Measurements from ENCODE around the gene EDEM1. TPM values are rescaled to one million over a fixed set of nuclear protein-coding genes. Genes with fewer than 3 reads are reported as not detected.

The EDEM1 gene
- total RNA-seq, 2 experiments from 2014 or later = 137 to 138 TPM

DNA sequence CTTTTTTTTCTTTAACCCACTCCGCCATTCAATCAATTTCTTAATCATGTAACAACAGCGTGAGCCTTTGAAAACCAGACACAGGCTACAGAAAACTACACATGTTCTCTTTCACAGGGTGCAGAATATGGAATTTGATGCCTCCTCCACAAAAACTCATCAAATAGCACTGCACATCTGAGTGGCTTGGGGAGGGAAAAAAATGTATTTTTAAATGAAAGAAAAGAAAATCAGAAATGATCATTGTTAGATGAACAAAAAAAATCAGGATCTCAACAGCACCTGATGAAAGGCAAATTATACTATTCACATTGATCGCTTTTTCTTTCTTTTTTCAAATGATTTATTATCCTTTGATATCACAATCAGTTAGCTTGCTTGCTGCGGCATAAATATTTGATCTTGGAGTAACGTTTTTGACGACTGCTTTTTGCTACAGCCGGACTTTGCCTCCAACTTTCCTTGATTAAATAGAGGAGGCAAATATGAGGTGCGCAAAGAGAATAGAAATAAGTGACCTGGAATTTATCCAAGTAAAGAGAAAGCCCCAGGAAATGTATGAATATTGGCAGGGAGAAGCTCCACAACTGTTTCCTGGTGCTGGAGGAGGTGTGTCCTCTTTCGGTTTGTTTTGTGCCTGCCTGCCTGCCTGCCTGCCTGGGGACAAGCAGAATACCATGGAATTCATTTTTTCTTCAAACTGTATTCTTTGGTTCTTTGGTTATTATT, 63.1 kb downstream of the EDEM1 start:
- Mint-ChIP-seq H3K4me1 (ENCODE audit: low read depth) (peaks cover 3% of the 10 kb centered on the region), H3K27me3 (ENCODE audit: low read depth) (no peaks in the 10 kb centered on the region), H3K4me3 (no peak overlapping the region), H3K36me3 (ENCODE audit: low read depth) (no peaks in the 10 kb centered on the region), H3K27ac (no peak overlapping the region), H3K9me3 (no peaks in the 10 kb centered on the region)
- intact Hi-C loops (cut with micrococcal nuclease) = no loop called here
- no peak for DNase-seq
- CTCF ChIA-PET = no interaction called here

DNA sequence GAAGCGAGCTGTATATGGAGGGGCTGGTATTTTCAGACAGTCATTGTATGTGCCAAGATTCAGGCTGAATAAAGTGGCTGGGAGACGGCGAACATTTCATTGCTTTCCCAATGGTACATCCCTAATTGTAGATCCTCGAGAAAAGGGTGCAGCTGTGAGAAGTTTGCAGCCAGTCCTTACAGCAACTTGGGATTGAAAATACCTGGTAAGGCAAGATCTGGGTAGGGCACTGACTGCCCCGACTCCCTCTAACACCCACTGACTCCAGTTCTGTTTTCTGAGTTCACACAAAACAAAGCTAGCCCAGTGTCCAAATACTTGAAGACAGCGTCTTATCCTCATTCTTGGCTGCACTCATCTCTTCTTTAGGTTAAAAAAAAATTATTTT, 63.7 kb downstream of the EDEM1 start:
- H3K27ac Mint-ChIP-seq = no peak overlapping the region
- no peak for DNase-seq
- no peaks in the 10 kb centered on the region for H3K36me3 Mint-ChIP-seq (ENCODE audit: low read depth)
- H3K9me3 Mint-ChIP-seq = no peaks in the 10 kb centered on the region
- CTCF ChIA-PET = no interaction called here
- H3K27me3 Mint-ChIP-seq (ENCODE audit: low read depth) = no peaks in the 10 kb centered on the region
- H3K4me1 Mint-ChIP-seq (ENCODE audit: low read depth) = peaks cover 4% of the 10 kb centered on the region
- no peak overlapping the region for H3K4me3 Mint-ChIP-seq
- intact Hi-C loops (cut with micrococcal nuclease) = no loop called here

GRCh38 chr3:5252131-5252530, 64.6 kb downstream of the EDEM1 start:
- H3K27ac Mint-ChIP-seq = no peak overlapping the region
- no peaks in the 10 kb centered on the region for H3K9me3 Mint-ChIP-seq
- H3K4me1 Mint-ChIP-seq (ENCODE audit: low read depth) = peaks cover 3% of the 10 kb centered on the region
- CTCF ChIA-PET = no interaction called here
- no peaks in the 10 kb centered on the region for H3K36me3 Mint-ChIP-seq (ENCODE audit: low read depth)
- DNase-seq = no peak
- no peak overlapping the region for H3K4me3 Mint-ChIP-seq
- intact Hi-C loops (cut with micrococcal nuclease) = no loop called here
- no peaks in the 10 kb centered on the region for H3K27me3 Mint-ChIP-seq (ENCODE audit: low read depth)

GRCh38 chr3:5254281-5255048, 67.0 kb downstream of the EDEM1 start:
- no peaks in the 10 kb centered on the region for H3K27me3 Mint-ChIP-seq (ENCODE audit: low read depth)
- H3K36me3 Mint-ChIP-seq (ENCODE audit: low read depth) = no peaks in the 10 kb centered on the region
- H3K9me3 Mint-ChIP-seq = no peaks in the 10 kb centered on the region
- CTCF ChIA-PET = interaction anchor here (0.5 kb wide), 1 partner anchor 171 kb away, joined by 3 read pairs; no protein-coding TSS in a partner anchor
- intact Hi-C loops (cut with micrococcal nuclease) = no loop called here
- H3K27ac Mint-ChIP-seq = no peak overlapping the region
- H3K4me3 Mint-ChIP-seq = no peak overlapping the region
- no peak for DNase-seq
- peaks cover 3% of the 10 kb centered on the region for H3K4me1 Mint-ChIP-seq (ENCODE audit: low read depth)

DNA sequence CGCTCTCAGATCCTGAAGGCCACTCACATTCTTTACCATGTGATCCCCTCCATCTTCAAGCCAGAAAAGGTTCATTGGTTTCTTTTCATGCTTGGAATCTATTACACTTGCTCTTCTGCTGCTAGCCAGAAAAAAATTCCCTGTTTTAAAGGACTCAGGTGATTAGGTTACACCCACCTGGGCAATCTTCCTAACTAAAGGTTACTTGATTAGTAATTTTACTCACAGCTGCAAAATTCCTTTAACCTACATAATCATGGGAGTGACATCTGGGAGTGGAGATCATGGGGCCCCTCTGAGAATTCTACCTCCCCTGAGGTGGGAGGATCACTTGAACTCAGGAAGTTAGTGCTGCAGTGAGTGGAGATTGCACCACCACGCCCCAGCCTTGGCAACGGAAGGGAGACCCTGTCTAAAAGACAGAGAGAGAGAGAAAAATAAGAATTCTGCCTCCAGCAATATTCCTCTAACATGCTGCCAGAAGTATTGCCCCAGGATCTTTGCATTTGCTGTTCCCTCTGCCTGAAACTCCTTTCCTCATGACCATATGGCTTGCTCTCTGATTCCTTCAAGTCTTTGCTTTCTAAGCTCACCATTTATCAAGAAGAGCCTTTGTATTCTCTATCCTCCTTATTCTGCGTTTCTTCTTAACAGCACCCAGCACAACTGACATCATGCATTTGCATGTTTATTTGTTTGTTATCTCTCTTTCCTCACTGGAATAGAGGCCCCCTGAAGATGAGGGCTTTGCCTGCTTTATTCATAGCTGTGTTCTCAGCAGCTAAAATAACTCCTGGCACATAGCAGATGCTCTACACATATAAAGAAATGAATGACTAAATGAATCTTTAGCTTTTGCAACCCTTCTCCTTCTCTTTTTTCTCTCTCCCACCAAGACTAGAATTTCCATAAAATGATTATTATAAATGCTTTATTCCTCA, 68.2 kb downstream of the EDEM1 start:
- CTCF ChIA-PET = interaction anchor here (1.2 kb wide), 1 partner anchor 99 kb away, joined by 3 read pairs; no protein-coding TSS in a partner anchor
- H3K4me3 Mint-ChIP-seq = no peak overlapping the region
- intact Hi-C loops (cut with micrococcal nuclease) = no loop called here
- H3K27ac Mint-ChIP-seq = no peak overlapping the region
- no peak for DNase-seq
- no peaks in the 10 kb centered on the region for H3K36me3 Mint-ChIP-seq (ENCODE audit: low read depth)
- no peaks in the 10 kb centered on the region for H3K27me3 Mint-ChIP-seq (ENCODE audit: low read depth)
- peaks cover 8% of the 10 kb centered on the region for H3K4me1 Mint-ChIP-seq (ENCODE audit: low read depth)
- H3K9me3 Mint-ChIP-seq = no peaks in the 10 kb centered on the region

DNA sequence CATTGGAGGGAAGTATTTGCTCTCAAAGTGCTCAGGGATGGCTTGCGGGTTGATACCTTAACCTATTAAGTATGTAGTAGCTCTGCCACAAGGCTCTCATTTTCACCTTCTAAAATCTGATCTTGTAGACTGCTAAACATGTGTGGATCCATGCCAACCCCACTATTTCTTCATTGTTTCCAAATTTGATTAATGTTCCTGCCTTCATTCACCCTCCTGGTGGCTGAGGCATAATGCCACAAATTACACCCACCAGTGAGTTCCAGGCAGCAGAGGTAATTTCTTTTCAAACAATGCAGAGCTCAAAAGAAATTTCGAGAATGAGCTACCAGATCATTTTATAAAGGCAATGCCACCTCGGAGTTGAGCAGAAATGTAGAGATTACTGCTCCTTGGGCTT, 71.0 kb downstream of the EDEM1 start:
- no peak overlapping the region for H3K27ac Mint-ChIP-seq
- CTCF ChIA-PET = interaction anchor here (0.8 kb wide), 1 partner anchor 19 kb away, joined by 3 read pairs; no protein-coding TSS in a partner anchor
- H3K4me1 Mint-ChIP-seq (ENCODE audit: low read depth) = peaks cover 15% of the 10 kb centered on the region
- H3K9me3 Mint-ChIP-seq = no peaks in the 10 kb centered on the region
- no peak for DNase-seq
- intact Hi-C loops (cut with micrococcal nuclease) = no loop called here
- H3K27me3 Mint-ChIP-seq (ENCODE audit: low read depth) = no peaks in the 10 kb centered on the region
- H3K36me3 Mint-ChIP-seq (ENCODE audit: low read depth) = no peaks in the 10 kb centered on the region
- no peak overlapping the region for H3K4me3 Mint-ChIP-seq

GRCh38 chr3:5260992-5261501, 73.5 kb downstream of the EDEM1 start:
- H3K27ac Mint-ChIP-seq = no peak overlapping the region

GRCh38 chr3:5262507-5262906, 75.0 kb downstream of the EDEM1 start:
- no peak for DNase-seq
- Mint-ChIP-seq H3K9me3 (no peaks in the 10 kb centered on the region), H3K27ac (no peak overlapping the region), H3K4me1 (ENCODE audit: low read depth) (peaks cover 12% of the 10 kb centered on the region), H3K4me3 (no peak overlapping the region), H3K36me3 (ENCODE audit: low read depth) (no peaks in the 10 kb centered on the region), H3K27me3 (ENCODE audit: low read depth) (no peaks in the 10 kb centered on the region)
- intact Hi-C loops (cut with micrococcal nuclease) = no loop called here
- CTCF ChIA-PET = no interaction called here

More at GRCh38 chr3:5260992-5261501, 73.5 kb downstream of the EDEM1 start:
- CTCF ChIA-PET = no interaction called here
- intact Hi-C loops (cut with micrococcal nuclease) = no loop called here
- Mint-ChIP-seq H3K9me3 (no peaks in the 10 kb centered on the region), H3K27me3 (ENCODE audit: low read depth) (no peaks in the 10 kb centered on the region), H3K4me1 (ENCODE audit: low read depth) (peaks cover 12% of the 10 kb centered on the region), H3K4me3 (no peak overlapping the region), H3K36me3 (ENCODE audit: low read depth) (no peaks in the 10 kb centered on the region)
- DNase-seq = no peak

GRCh38 chr3:5264093-5264600, 76.6 kb downstream of the EDEM1 start:
- Mint-ChIP-seq H3K27ac (no peak overlapping the region), H3K9me3 (no peaks in the 10 kb centered on the region), H3K4me3 (no peak overlapping the region), H3K27me3 (ENCODE audit: low read depth) (no peaks in the 10 kb centered on the region), H3K4me1 (ENCODE audit: low read depth) (peaks cover 12% of the 10 kb centered on the region), H3K36me3 (ENCODE audit: low read depth) (no peaks in the 10 kb centered on the region)
- CTCF ChIA-PET = no interaction called here
- intact Hi-C loops (cut with micrococcal nuclease) = no loop called here
- DNase-seq = no peak

- Mint-ChIP-seq H3K4me1 (ENCODE audit: low read depth) (peaks cover 12% of the 10 kb centered on the region), H3K36me3 (ENCODE audit: low read depth) (no peaks in the 10 kb centered on the region), H3K4me3 (no peak overlapping the region), H3K9me3 (no peaks in the 10 kb centered on the region), H3K27me3 (ENCODE audit: low read depth) (no peaks in the 10 kb centered on the region), H3K27ac (no peak overlapping the region)
- intact Hi-C loops (cut with micrococcal nuclease) = no loop called here
- CTCF ChIA-PET = no interaction called here
- DNase-seq = no peak
Measured at GRCh38 chr3:5264896-5265770, 77.6 kb downstream of the EDEM1 start.

- Mint-ChIP-seq H3K4me1 (ENCODE audit: low read depth) (no peaks in the 10 kb centered on the region), H3K27me3 (ENCODE audit: low read depth) (no peaks in the 10 kb centered on the region), H3K9me3 (no peaks in the 10 kb centered on the region), H3K27ac (no peak overlapping the region), H3K4me3 (no peak overlapping the region), H3K36me3 (ENCODE audit: low read depth) (no peaks in the 10 kb centered on the region)
- CTCF ChIA-PET = no interaction called here
- intact Hi-C loops (cut with micrococcal nuclease) = no loop called here
- DNase-seq = no peak
Measured at GRCh38 chr3:5267252-5267651, 79.7 kb downstream of the EDEM1 start.
